Measurements from ENCODE around the gene PMEL. TPM values are rescaled to one million over a fixed set of nuclear protein-coding genes. Genes with fewer than 3 reads are reported as not detected.
A peak's percentile ranks its signal among the peaks of the same experiment; 100 is the strongest.

PMEL gene
- total and polyA plus RNA-seq, 9 of the 15 experiments (the other 6 are each of a cell fraction or from before 2014, with no cell fraction given) = 0.36 to 2.0 (median 0.98) TPM

DNA sequence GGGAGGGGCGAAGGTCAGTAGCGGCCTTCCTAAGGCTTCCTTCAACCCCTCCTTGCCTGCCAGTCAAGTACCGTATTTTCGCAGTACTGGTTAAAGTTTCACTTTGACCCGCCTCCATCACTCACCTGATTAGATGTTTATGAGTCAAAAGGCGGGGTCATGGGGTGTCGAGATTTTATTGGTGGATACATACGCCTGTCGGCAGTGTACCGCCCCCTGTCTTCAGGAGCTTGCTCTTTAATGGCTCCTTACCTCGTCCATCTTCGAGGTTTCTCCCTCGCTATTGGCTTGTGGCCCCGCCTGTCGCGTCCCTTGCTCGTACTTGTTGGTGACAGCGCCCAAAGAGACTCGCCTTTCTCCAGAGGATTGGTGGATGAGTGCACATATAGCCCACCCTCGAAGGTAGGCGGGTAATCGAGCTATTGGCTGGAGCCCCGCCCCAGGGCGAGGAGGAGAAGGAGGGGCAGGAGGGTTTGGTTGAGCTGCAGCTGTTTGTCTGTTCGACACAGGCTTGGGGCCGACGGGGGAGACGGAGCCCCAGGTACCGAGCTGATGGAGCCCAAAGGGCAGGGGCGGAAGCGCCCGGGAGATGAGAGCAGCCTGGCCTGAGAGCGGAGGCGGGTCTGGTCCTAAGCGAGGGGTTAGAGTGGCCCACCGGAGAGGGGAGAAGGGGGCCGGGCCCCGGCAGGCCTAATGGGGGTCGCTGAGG, 7.9 kb upstream of the PMEL start, which contains the start of gene RAB5B (continued):
- TF ChIP-seq KLF13 (tag; IDR thresholded peaks at IDR 0.05; ENCODE audit: borderline replicate concordance, low read depth) (no peak), TAF1 (IDR thresholded peaks at IDR 0.05; ENCODE audit: control insufficient read depth, extremely low read depth, insufficient read depth, low read length, severe bottlenecking) (peak; percentile 75), C11orf30 (IDR thresholded peaks at IDR 0.05; ENCODE audit: low read depth) (peak; percentile 72), NRF1 (conservative IDR thresholded peaks at IDR 0.05 in 1 of 2, IDR thresholded peaks at IDR 0.05 in 1 of 2) (peak; percentile 59 to 66), TOE1 (IDR thresholded peaks at IDR 0.05; ENCODE audit: borderline replicate concordance) (peak; percentile 68), TOE1 (CRISPR knock-in tag; IDR thresholded peaks at IDR 0.05; ENCODE audit: borderline replicate concordance, low read depth) (no peak), HDAC8 (tag; IDR thresholded peaks at IDR 0.05) (peak; percentile 41; the same call in 1 of the 2 replicates), ZNF778 (CRISPR knock-in tag; IDR thresholded peaks at IDR 0.05) (no peak), FIP1L1 (IDR thresholded peaks at IDR 0.05; ENCODE audit: low read depth, low read length, poor library complexity, severe bottlenecking) (peak; percentile 88), PML (IDR thresholded peaks at IDR 0.05; ENCODE audit: low read length) (peak; percentile 82; the same call in 1 of the 2 replicates), SNRNP70 (optimal IDR thresholded peaks at IDR 0.05; ENCODE audit: low read depth, low read length) (no peak), CXXC5 (CRISPR knock-in tag; IDR thresholded peaks at IDR 0.05) (peak; percentile 79), KDM4B (IDR thresholded peaks at IDR 0.05; ENCODE audit: borderline replicate concordance in 2 of 2, low read depth in 1 of 2) (peak in 1 of 2 experiments; percentile 80; a peak in 1 of 4 replicates), DMBX1 (CRISPR knock-in tag; IDR thresholded peaks at IDR 0.05; ENCODE audit: borderline replicate concordance) (no peak), RNF2 (IDR thresholded peaks at IDR 0.05) (peak; percentile 52; the same call in 1 of the 2 replicates), LARP7 (IDR thresholded peaks at IDR 0.05) (no peak)
- TF ChIP-seq, protein P1, sequence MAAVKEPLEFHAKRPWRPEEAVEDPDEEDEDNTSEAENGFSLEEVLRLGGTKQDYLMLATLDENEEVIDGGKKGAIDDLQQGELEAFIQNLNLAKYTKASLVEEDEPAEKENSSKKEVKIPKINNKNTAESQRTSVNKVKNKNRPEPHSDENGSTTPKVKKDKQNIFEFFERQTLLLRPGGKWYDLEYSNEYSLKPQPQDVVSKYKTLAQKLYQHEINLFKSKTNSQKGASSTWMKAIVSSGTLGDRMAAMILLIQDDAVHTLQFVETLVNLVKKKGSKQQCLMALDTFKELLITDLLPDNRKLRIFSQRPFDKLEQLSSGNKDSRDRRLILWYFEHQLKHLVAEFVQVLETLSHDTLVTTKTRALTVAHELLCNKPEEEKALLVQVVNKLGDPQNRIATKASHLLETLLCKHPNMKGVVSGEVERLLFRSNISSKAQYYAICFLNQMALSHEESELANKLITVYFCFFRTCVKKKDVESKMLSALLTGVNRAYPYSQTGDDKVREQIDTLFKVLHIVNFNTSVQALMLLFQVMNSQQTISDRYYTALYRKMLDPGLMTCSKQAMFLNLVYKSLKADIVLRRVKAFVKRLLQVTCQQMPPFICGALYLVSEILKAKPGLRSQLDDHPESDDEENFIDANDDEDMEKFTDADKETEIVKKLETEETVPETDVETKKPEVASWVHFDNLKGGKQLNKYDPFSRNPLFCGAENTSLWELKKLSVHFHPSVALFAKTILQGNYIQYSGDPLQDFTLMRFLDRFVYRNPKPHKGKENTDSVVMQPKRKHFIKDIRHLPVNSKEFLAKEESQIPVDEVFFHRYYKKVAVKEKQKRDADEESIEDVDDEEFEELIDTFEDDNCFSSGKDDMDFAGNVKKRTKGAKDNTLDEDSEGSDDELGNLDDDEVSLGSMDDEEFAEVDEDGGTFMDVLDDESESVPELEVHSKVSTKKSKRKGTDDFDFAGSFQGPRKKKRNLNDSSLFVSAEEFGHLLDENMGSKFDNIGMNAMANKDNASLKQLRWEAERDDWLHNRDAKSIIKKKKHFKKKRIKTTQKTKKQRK (IDR thresholded peaks at IDR 0.05; ENCODE audit: borderline replicate concordance, low read depth, low read length) = peak; percentile 100
- TF ChIP-seq, protein P2, sequence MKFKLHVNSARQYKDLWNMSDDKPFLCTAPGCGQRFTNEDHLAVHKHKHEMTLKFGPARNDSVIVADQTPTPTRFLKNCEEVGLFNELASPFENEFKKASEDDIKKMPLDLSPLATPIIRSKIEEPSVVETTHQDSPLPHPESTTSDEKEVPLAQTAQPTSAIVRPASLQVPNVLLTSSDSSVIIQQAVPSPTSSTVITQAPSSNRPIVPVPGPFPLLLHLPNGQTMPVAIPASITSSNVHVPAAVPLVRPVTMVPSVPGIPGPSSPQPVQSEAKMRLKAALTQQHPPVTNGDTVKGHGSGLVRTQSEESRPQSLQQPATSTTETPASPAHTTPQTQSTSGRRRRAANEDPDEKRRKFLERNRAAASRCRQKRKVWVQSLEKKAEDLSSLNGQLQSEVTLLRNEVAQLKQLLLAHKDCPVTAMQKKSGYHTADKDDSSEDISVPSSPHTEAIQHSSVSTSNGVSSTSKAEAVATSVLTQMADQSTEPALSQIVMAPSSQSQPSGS (CRISPR knock-in tag; IDR thresholded peaks at IDR 0.05) = no peak
- TF ChIP-seq, protein P3, sequence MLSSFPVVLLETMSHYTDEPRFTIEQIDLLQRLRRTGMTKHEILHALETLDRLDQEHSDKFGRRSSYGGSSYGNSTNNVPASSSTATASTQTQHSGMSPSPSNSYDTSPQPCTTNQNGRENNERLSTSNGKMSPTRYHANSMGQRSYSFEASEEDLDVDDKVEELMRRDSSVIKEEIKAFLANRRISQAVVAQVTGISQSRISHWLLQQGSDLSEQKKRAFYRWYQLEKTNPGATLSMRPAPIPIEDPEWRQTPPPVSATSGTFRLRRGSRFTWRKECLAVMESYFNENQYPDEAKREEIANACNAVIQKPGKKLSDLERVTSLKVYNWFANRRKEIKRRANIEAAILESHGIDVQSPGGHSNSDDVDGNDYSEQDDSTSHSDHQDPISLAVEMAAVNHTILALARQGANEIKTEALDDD (IDR thresholded peaks at IDR 0.05) = peak; percentile 90
- TF ChIP-seq, protein P4, sequence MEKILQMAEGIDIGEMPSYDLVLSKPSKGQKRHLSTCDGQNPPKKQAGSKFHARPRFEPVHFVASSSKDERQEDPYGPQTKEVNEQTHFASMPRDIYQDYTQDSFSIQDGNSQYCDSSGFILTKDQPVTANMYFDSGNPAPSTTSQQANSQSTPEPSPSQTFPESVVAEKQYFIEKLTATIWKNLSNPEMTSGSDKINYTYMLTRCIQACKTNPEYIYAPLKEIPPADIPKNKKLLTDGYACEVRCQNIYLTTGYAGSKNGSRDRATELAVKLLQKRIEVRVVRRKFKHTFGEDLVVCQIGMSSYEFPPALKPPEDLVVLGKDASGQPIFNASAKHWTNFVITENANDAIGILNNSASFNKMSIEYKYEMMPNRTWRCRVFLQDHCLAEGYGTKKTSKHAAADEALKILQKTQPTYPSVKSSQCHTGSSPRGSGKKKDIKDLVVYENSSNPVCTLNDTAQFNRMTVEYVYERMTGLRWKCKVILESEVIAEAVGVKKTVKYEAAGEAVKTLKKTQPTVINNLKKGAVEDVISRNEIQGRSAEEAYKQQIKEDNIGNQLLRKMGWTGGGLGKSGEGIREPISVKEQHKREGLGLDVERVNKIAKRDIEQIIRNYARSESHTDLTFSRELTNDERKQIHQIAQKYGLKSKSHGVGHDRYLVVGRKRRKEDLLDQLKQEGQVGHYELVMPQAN (IDR thresholded peaks at IDR 0.05; ENCODE audit: borderline replicate concordance) = peak; percentile 93
